EH (cell line): ENCODE data around the gene SSH3.

Experiments
- DNase-seq: peaks from one replicate; pipeline ENCODE4 v3.0.0-alpha.2; 2015; ENCODE audit warnings: low read depth

SSH3 gene

DNA sequence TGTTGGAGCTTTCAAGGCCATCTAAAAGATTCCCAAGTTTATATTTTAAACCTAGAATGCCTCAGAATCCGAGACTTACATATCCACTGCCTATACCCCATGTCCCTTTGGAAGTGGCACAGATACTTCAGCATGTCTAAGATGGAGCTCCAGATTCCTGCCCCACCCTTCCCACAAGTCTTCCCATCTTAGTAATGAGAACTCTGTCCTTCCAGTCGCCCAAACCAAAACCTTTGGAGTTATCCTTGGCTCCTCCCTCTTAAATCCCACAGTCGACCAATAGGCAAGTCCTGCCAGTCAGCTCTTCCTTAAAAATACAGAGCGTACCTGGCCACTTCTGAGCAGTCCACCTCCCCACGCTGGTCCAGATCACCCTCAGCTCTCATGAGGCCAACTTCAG, 45.7 kb downstream of the SSH3 start:
- no peak for DNase-seq

DNA sequence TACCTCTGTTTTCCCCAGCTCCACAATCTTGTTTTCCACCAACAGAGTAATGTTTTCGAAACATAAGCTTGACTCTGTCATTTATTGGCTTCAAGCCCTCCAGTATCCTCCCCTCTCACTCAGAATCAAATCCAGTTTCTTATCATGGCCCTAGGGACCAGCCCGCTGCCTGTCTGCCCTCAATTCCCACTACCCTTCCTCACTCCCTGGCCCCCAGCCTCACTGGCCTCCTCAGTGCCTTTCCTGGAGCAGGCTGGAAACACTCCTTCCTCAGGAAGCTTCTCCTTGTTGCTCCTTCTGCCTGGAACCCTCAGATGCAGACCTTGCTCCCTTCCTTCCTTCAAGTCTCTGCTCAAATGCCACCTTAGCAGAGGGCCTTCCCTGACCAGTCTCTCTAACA, 46.1 kb downstream of the SSH3 start:
- DNase-seq, result no peak

DNA sequence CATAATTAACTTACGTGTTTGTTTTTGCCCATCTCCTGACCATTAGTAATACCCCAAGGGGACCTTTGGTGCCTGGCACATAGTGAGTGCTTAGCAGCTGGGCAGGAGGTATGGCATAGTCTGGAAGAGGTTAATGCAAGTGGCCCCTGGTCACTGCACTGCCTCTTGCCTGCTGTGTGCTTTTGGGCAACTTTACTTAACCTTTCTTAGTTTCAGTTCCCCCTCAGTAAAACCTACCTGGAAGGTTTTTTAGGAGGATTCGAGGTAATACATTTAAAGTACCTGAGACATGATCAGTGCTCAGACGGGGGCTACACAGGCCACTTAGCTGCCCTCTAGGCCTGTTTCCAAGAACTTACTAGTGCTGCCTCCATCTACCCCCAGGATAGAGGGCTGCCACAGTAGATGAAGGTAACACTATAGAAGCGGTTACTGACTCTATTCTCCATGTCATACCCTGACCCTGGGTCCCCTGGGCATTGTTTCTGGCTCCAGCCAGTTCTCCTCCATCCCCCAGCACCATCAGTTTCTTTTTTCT, 46.7 kb downstream of the SSH3 start:
- DNase-seq, result no peak

DNA sequence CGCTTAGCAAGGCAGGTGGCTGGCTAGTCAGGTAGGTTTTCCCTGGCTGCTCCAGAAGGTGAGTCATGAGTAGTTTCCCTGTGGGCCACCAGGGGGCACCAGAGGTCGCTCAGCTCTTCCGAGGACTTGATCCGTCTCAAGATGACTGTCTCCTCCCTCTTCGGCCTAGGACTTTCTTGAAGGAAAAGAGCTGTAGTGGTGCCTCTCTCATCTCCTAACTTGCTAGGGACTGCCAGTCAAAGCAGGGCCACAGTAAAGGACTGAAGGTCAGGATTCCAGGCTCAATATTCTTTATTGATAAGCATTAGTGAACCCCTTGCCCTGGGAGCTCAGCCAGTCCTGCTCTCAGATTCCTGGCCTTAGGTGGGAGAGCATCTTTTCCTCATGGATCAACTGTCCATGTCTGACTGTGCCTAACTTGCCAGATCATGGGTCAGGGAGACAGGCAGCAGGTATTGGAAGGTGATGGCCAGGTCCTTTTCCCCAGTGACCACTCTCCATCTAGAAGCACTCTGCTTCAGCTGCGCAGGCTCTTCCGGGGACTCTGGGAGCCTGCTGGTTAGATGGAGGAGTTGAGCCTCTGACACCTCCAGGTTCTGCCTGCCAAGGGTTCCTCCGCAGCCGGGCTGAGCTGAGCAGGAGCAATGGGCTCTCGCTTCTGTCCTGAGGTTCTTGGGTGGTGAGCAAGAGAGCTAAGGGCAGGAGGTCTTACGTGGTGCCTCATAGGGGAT, 48.1 kb downstream of the SSH3 start:
- DNase-seq, result peak; percentile 84

DNA sequence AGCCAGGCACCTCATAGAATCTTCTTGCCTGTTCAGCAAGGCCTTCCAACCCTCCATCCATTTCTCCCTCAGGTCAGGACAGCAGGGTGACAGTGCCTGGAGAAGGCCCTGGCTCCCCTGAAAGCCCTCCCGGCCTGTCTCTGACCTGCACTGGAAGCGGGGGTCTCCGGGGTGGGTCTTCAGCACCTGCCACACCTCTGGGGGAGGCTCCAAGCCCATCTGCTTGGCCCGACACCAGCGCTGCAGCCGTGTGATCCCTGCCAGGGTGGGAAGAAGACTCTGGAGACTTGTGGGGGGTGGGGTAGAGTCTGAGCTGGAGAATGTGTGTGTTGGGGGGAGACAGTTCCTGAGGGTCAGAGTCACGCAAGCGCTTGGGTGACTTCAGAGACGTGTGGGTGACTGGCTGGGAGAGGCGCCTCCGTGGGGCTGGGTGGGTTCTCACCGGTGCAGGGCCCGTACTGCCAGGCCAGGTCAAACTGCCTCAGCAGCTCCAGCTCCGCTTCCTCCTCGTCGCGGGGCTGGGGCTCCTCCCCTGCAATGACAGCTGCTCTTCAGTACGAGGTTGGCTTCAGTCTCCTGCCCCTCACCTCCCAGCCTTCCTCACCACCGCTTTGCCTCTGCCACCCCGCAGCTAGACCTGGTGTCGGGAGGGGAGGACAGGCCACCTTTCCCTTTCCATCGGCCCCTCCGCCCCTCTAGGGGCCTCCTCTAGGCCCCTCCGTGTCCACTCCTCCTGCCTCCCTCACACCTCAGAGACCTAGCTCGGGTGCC, 49.4 kb downstream of the SSH3 start:
- peak; percentile 55 for DNase-seq

DNA sequence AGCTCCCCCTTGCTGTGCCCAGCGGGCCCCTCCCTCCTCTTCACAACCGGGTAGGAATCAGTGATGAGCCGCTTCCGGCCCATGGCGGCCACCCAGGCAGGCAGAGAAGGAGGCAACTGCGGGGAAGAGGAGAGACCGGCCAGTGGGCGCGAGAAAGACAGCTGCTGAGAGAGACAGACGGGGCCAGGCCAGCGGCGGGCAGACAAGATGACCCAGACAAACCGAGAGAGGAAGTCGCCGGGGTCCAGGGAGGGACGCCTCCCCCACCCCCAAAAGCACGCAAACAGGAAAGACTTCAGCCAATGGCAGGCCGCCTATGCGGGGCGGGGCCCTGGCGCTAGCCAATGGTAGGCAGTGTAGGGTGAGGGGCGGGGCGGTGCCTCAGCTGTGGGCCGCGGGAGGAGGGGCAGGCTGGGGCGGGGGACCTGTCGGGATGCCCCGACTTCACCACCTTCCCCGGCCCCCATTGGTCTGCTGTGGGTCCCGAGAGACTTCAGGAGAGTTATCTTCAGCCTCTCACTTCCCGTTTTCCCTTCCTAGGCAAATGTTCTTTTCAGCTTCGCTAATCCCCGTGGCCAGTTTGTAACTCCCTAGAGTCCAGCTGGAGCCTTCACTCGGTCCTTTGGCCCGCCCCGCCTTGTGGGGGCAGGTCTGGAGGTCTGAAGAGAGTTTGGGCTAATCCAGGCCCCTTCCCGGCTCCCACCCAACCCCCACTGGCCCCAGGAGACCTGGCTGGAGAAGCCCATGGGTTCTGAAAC, 50.2 kb downstream of the SSH3 start, which contains the start of gene POLD4:
POLD4 (minus strand) TSS at position 230 of the 758 bp plus-strand sequence; CDS start at position 83, 147 bp downstream.
- peak; percentile 98 for DNase-seq

DNA sequence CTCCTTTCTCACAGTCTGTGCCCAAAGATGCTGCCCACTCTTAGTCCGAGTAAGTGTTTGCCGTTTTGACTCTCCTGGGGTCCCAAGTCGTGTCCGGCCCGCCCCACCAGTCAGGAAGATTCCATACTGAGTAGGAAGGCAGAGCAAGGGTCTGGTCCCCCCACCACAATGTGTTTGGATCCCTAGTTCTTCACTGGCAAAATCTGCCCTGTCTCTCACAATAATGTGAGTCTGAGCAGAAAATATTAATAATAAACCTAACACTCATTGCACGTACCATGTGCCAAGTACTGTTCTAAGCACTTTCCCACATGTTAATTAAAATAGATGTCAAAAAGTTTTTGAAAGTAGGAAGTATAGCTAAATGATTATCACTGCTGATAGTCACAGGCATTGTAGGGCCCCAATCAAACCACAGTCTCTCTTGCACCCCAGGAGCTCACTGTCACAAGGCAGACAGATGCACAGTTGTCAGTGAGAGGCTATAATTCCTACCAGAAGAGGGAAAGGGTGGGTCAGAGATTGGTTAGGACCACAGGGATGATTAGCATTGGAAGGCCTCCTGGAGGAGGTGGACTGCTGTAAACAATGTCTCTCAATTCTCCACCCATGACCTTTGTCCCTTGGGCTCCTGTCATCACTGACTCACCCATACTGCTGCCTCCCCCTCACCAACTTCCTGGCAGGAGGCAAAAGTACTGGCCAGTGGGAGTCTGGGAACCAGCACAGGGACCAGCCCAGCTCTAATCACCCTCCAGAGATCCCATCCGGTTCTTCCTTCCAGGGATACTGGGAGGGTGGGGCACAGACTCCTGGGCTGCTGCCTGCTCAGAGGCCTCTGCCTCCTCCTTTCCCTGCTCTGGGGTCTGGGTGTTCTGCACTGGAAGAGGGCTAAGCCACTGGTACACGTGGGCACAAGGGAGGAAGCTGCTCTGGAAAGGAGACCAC, 51.0 kb downstream of the SSH3 start:
- peak; percentile 98 for DNase-seq

DNA sequence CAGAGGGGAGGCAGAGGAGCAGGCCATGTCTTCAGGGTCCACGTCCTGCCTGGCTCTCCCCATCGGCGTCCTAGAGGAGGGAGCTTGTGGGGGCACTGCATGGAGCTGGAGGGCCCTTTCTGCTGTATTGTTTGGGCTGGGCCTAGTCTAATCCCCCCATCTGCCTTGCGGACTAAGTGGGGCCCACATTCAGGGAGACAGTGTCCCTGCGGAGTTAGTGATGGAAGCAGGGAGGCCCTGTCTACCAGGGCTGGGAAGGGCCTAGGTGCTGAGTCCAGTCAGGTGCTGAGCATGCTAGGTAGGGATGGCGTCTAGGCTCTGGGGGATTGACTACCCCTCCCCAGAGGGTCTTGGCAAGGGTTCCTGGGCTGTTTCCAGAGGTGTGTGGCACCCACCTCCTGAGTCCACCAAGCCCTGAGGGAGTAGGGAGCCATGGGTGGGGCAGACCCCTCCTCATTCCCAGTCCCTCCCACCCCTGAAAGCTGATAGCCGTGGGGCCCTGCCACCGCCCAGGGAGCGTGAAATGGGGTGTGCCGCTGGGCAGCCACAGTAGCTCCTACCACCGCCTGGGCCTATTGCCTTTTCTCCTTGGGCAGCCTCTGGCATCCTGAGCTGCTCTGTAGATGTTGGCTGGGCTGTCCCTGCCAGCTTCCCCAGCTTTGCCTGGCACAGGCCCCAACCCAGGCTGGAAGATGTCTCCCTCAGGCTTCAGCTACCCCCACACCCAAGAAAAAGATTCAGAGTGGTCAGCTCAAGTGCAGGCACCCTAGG, 51.9 kb downstream of the SSH3 start:
- no peak for DNase-seq

DNA sequence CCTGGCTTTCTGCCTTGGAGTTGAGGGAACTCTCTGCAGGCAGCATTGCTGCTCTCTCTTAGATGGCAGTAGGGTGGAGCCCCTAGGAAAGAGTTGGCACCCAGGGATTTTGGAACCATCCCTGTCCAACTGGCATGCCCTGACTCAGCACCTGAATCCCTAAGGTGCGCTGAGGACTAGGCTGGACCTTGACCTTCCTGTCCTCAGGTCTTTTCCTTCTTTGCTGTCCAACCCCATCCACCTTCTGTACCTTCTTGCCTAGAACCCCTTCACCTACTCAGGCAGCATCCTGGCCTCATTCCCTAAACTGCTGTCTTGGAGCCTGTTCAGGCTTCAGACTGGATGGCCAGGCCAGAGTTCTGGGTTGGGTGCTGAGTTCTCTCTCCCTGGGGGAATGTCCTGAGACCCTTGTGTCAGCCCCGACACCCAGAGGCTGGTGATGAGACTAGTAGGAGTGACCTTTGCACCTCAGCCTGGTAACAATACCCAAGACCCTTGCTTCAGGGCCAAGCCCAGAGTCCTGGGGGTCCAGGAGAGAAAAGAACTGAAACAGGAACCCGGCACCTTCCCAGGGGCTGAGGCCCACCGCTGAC, 52.6 kb downstream of the SSH3 start:
- DNase-seq, result no peak

DNA sequence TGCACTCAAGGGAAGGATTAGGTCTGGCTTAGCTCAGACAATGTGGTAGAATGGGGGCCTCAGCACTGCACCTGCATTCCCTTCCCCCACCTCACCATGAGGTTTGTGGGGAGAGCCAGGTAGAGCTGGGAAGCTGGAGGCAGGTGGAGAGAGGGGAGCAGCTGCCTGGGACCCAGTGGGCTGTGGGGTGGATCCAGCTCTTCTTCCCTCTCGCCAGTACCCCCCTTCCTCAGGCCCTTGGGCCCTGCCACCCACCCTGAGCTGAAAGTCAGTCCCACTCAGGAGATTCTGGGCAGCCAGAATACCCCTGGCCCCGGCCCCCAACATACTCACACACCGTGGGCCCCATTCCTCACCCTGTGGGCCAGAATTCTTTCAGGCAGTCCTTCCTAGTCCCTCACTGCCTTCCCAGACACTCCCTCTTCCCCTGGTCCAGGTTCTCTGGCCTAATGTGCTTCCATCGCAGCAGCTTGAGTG, 53.1 kb downstream of the SSH3 start:
- no peak for DNase-seq

DNA sequence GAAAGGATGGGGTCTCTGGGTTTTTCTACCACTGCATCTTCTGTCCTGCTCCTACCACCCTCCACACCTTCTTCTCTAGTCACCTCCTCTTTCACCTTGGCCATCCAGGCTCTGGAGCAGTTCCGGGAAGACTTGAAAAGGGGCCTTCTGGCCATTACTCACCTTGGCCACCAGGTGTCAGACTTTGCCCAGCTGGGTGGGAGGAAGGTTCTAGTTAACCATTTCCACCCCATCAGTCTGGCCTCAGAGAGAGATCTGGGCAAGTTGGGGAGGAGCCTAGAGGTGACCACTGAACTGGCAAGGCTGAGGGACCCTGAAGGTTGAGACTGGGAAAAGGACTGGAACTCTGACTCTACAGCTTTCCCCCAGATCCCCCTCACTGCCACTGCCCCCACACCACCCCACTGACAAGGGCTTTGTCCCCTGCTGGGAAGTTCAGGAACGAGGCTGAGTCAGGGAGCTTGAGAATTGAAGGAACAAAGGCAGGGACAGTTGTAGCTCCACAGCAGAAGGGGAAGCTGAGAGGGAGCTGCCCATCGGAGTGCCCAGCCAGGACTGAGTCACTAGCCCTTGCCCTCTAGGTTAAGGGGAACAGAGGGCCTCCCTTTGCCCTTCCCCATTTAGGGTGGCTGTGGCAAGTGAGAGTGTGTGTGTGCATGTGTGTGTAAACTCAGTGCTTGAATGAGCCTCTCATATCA, 53.7 kb downstream of the SSH3 start:
- peak; percentile 84 for DNase-seq

DNA sequence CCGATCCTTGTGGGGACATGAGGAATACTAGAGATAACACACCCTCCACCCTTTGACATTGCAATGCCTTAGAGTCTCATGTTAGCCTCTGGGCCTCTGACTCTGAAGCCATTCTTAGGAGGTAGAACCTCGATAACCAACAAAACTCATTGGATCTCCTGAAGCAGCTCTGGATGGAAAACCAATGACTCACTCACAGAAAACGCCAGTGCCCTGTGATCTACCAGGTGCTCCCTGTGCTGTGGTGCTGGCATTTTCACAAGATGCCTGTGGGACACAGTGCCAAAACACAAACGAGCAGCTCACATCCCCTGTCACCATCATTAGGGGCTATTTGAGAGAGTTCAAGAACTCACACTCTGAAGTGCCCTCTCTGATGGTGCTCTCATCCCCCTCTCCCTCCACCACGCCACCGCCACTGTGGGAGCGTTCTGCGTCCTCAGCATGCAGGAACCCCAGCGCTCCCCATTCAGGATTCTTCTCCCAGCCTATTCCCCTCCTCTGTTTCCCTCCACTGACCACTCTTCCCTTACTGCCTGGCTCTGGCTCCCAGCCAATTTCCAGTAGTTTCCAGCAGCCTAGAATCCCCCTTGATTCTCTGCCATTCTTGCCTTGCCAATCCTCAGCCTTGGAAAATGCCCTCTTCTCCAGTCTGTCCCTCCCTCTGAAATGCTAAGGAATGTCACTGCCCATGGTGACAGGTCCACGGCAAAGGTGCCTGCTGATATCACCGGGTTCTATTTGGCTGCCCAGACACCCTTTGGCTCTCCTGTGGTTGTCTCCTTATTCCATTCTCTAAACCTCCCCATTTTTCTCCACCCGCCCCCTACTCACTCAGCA, 54.7 kb downstream of the SSH3 start:
- peak; percentile 67 for DNase-seq
